GM19467 (cell line): Measurements from ENCODE around the gene WDR43.

Source experiments
- ATAC-seq: cut with Tn5 transposase; IDR thresholded peaks from one replicate; pipeline ENCODE4 v1.9.1; 2021; ENCODE audit warnings: mild to moderate bottlenecking, moderate library complexity; ENCODE audit not compliant: unreplicated experiment

WDR43 gene

GRCh38 chr2:28894470-28895188, at the start of gene WDR43:
Gene WDR43, plus strand, starts transcription at chr2:28894667. Its CDS starts 32 bp downstream, at chr2:28894699.
- peak; percentile 82 for ATAC-seq

- ATAC-seq: no peak
These were observed 39.3 kb upstream of the WDR43 start for GRCh38 chr2:28855193-28855592.

- no peak for ATAC-seq
These were observed 38.5 kb upstream of the WDR43 start for GRCh38 chr2:28855977-28856376.

- ATAC-seq: no peak
These were observed 25.9 kb upstream of the WDR43 start for GRCh38 chr2:28868611-28869010.

GRCh38 chr2:28869494-28870145, 24.8 kb upstream of the WDR43 start:
- peak; percentile 31 for ATAC-seq

- ATAC-seq: peak; percentile 94
These were observed 24.1 kb upstream of the WDR43 start, which contains the start of gene TRMT61B for GRCh38 chr2:28870146-28870891. Gene TRMT61B, minus strand, starts transcription at chr2:28870309. Its CDS starts 32 bp downstream, at chr2:28870277.

- no peak for ATAC-seq
These were observed 22.8 kb upstream of the WDR43 start for GRCh38 chr2:28871620-28872019.

- ATAC-seq: no peak
These were observed 14.3 kb upstream of the WDR43 start for GRCh38 chr2:28880193-28880592.

- no peak for ATAC-seq
These were observed 979 bp upstream of the WDR43 start for GRCh38 chr2:28893488-28893887.

GRCh38 chr2:28895189-28895893, 874 bp downstream of the WDR43 start:
- ATAC-seq: peak; percentile 9

GRCh38 chr2:28896906-28897305, 2.4 kb downstream of the WDR43 start:
- no peak for ATAC-seq

GRCh38 chr2:28898048-28898447, 3.6 kb downstream of the WDR43 start:
- ATAC-seq: no peak

- no peak for ATAC-seq
These were observed 6.7 kb downstream of the WDR43 start for GRCh38 chr2:28901202-28901601.

- no peak for ATAC-seq
These were observed 7.4 kb downstream of the WDR43 start for GRCh38 chr2:28901841-28902240.

GRCh38 chr2:28902584-28902983, 8.1 kb downstream of the WDR43 start:
- ATAC-seq: no peak

GRCh38 chr2:28904295-28904694, 9.8 kb downstream of the WDR43 start:
- no peak for ATAC-seq

GRCh38 chr2:28904802-28905457, 10.5 kb downstream of the WDR43 start:
- no peak for ATAC-seq

GRCh38 chr2:28905533-28905932, 11.1 kb downstream of the WDR43 start:
- no peak for ATAC-seq

GRCh38 chr2:28906376-28906775, 11.9 kb downstream of the WDR43 start:
- ATAC-seq: no peak

- no peak for ATAC-seq
These were observed 12.4 kb downstream of the WDR43 start for GRCh38 chr2:28906821-28907220.

GRCh38 chr2:28908172-28908571, 13.7 kb downstream of the WDR43 start:
- no peak for ATAC-seq
